Measurements from ENCODE around the gene KBTBD7. TPM values are rescaled to one million over a fixed set of nuclear protein-coding genes. Genes with fewer than 3 reads are reported as not detected.

The KBTBD7 gene
- total RNA-seq, 2 experiments from 2014 or later: 2.3 to 2.5 TPM

DNA sequence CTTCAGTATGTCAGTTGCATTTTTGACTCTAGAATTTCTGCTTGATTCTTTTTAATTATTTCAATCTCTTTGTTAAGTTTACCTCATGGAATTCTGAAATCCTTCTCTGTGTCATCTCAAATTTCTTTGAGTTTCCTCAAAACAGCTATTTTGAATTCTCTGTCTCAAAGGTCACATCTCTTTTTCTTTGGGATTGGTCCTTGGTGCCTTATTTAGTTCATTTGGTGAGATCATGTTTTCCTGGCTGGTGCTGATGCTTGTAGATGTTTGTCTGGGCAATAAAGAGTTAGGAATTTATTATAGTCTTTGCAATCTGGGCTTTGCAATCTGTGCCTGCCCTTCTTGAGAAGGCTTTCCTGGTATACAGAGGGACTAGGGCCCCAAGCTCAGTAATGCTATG is 18.5 kb upstream of the KBTBD7 start:
- H3K4me1 Mint-ChIP-seq (ENCODE audit: low read depth): no peaks in the 10 kb centered on the region
- H3K4me3 Mint-ChIP-seq: no peak overlapping the region
- H3K27ac Mint-ChIP-seq: no peak overlapping the region
- no peaks in the 10 kb centered on the region for H3K27me3 Mint-ChIP-seq
- intact Hi-C loops (cut with micrococcal nuclease): no loop called here
- H3K36me3 Mint-ChIP-seq (ENCODE audit: low read depth): peaks cover 12% of the 10 kb centered on the region
- ATAC-seq: no peak
- ChIA-PET POLR2A (no interaction called here), CTCF (interaction anchor here (0.6 kb wide), 1 partner anchor 10 kb away, joined by 3 read pairs; no protein-coding TSS in a partner anchor)
- peaks cover 15% of the 10 kb centered on the region for H3K9me3 Mint-ChIP-seq
- TF ChIP-seq, protein P1, sequence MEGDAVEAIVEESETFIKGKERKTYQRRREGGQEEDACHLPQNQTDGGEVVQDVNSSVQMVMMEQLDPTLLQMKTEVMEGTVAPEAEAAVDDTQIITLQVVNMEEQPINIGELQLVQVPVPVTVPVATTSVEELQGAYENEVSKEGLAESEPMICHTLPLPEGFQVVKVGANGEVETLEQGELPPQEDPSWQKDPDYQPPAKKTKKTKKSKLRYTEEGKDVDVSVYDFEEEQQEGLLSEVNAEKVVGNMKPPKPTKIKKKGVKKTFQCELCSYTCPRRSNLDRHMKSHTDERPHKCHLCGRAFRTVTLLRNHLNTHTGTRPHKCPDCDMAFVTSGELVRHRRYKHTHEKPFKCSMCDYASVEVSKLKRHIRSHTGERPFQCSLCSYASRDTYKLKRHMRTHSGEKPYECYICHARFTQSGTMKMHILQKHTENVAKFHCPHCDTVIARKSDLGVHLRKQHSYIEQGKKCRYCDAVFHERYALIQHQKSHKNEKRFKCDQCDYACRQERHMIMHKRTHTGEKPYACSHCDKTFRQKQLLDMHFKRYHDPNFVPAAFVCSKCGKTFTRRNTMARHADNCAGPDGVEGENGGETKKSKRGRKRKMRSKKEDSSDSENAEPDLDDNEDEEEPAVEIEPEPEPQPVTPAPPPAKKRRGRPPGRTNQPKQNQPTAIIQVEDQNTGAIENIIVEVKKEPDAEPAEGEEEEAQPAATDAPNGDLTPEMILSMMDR (IDR thresholded peaks at IDR 0.05): no peak
- DNase-seq: no peak

GRCh38 chr13:41211062-41211461 is 16.7 kb upstream of the KBTBD7 start:
- DNase-seq: no peak
- Mint-ChIP-seq H3K27me3 (no peaks in the 10 kb centered on the region), H3K9me3 (peaks cover 19% of the 10 kb centered on the region), H3K36me3 (ENCODE audit: low read depth) (peaks cover 12% of the 10 kb centered on the region), H3K4me3 (no peak overlapping the region), H3K4me1 (ENCODE audit: low read depth) (no peaks in the 10 kb centered on the region), H3K27ac (no peak overlapping the region)
- TF ChIP-seq, protein P1 (IDR thresholded peaks at IDR 0.05): no peak
- CTCF ChIA-PET: no interaction called here
- POLR2A ChIA-PET: no interaction called here
- no peak for ATAC-seq
- intact Hi-C loops (cut with micrococcal nuclease): no loop called here

DNA sequence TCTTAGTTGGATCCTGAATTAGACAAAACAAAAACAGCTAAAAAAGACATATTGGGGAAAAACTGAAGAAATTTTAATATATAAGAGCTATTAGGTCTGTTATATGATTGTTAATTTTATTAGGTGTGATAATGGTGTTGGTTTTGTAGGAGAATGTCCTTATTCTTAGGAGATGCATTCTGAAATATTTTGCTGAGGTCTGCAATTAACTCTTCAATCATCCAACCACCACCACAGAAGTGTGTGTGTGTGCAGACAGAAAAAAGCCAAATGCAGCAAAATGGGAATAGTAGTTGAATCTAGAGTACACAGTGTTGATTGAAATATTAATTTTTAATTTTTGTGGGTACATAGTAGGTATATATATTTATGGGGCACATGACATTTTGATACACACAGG is 12.1 kb upstream of the KBTBD7 start:
- CTCF ChIA-PET: no interaction called here
- Mint-ChIP-seq H3K27ac (no peak overlapping the region), H3K27me3 (no peaks in the 10 kb centered on the region), H3K4me1 (ENCODE audit: low read depth) (no peaks in the 10 kb centered on the region), H3K36me3 (ENCODE audit: low read depth) (peaks cover 3% of the 10 kb centered on the region), H3K9me3 (peaks cover 14% of the 10 kb centered on the region), H3K4me3 (no peak overlapping the region)
- POLR2A ChIA-PET: no interaction called here
- TF ChIP-seq, protein P1 (IDR thresholded peaks at IDR 0.05): no peak
- no peak for DNase-seq
- intact Hi-C loops (cut with micrococcal nuclease): no loop called here
- no peak for ATAC-seq

GRCh38 chr13:41203810-41204209 is 9.4 kb upstream of the KBTBD7 start:
- ATAC-seq: no peak

DNA sequence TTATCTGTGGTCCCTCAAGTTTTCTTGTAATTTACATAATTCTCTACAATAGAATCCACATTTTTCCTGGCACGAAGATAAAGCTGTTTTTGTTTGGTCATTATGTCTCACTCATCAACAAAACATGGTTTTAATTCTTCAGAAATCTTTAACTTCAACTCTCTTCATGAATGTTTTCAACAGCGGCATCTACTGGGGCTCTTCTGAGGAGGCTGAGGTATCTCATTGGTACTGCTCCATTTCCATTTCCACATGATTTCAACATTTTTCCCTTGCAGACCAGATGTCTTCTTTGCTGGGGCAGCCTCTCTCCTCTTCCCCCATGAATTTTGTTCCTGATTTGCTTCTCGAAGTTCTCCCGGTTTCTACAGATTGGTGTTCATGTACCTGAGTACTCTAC is 5.8 kb upstream of the KBTBD7 start:
- no peak for DNase-seq
- H3K36me3 Mint-ChIP-seq (ENCODE audit: low read depth): no peaks in the 10 kb centered on the region
- TF ChIP-seq, protein P1 (IDR thresholded peaks at IDR 0.05): no peak
- no peaks in the 10 kb centered on the region for H3K9me3 Mint-ChIP-seq
- H3K27ac Mint-ChIP-seq: no peak overlapping the region
- ChIA-PET CTCF (no interaction called here), POLR2A (interaction anchor here (0.6 kb wide), 1 partner anchor 315 kb away, joined by 3 read pairs; no protein-coding TSS in a partner anchor)
- H3K4me3 Mint-ChIP-seq: no peak overlapping the region
- H3K4me1 Mint-ChIP-seq (ENCODE audit: low read depth): peaks cover 14% of the 10 kb centered on the region
- no peak for ATAC-seq
- H3K27me3 Mint-ChIP-seq: no peaks in the 10 kb centered on the region
- intact Hi-C loops (cut with micrococcal nuclease): no loop called here

More at GRCh38 chr13:41203810-41204209, 9.4 kb upstream of the KBTBD7 start:
- Mint-ChIP-seq H3K27me3 (no peaks in the 10 kb centered on the region), H3K27ac (no peak overlapping the region), H3K4me3 (no peak overlapping the region), H3K36me3 (ENCODE audit: low read depth) (no peaks in the 10 kb centered on the region), H3K9me3 (peaks cover 6% of the 10 kb centered on the region), H3K4me1 (ENCODE audit: low read depth) (peaks cover 9% of the 10 kb centered on the region)
- TF ChIP-seq, protein P1 (IDR thresholded peaks at IDR 0.05): no peak
- DNase-seq: no peak
- ChIA-PET CTCF (interaction anchor here (0.9 kb wide), 1 partner anchor 143 kb away, joined by 3 read pairs; the partner anchor contains the start of gene WBP4), POLR2A (interaction anchor here (0.6 kb wide), 1 partner anchor 33 kb away, joined by 3 read pairs; no protein-coding TSS in a partner anchor)
- intact Hi-C loops (cut with micrococcal nuclease): no loop called here

Data from activated CD8-positive, alpha-beta T cell treated with anti-CD3 and anti-CD28 coated beads for 36 hours (primary cell).